Thymus (tissue), 11 donors: Measurements from ENCODE around the gene PER2. TPM values are rescaled to one million over a fixed set of nuclear protein-coding genes. Genes with fewer than 3 reads are reported as not detected.

Source experiments
- DNase-seq, 9 donors: peaks; one replicate each; pipeline ENCODE4 v3.0.0-alpha.2; 2013; ENCODE audit warnings: low spot score in 9 of 9, low read depth in 6 of 9, missing footprints in 1 of 9
- H3K27ac ChIP-seq, 2 donors: one replicate each; pipeline ENCODE4 v1.5.1; 2013; ENCODE audit warnings: control low read depth in 1 of 2, low read depth in 1 of 2, low read length in 1 of 2, mild to moderate bottlenecking in 1 of 2, moderate library complexity in 1 of 2
- H3K27me3 ChIP-seq, 2 donors: one replicate each; pipeline ENCODE4 v1.5.1; 2013; ENCODE audit warnings: low read length in 1 of 2; ENCODE audit not compliant: control insufficient read depth in 2 of 2, insufficient read depth in 1 of 2
- H3K36me3 ChIP-seq, 2 donors: one replicate each; pipeline ENCODE4 v1.5.1; 2013; ENCODE audit warnings: low read length in 1 of 2, mild to moderate bottlenecking in 1 of 2, moderate library complexity in 1 of 2; ENCODE audit not compliant: control insufficient read depth in 2 of 2, insufficient read depth in 2 of 2
- H3K4me1 ChIP-seq, 2 donors: one replicate each; pipeline ENCODE4 v1.5.1; 2013; ENCODE audit warnings: low read length in 2 of 2; ENCODE audit not compliant: control insufficient read depth in 2 of 2, insufficient read depth in 2 of 2
- H3K4me3 ChIP-seq, 2 donors: one replicate each; pipeline ENCODE4 v1.5.1; 2013; ENCODE audit warnings: low read length in 2 of 2, control low read depth in 1 of 2, mild to moderate bottlenecking in 1 of 2
- H3K9me3 ChIP-seq, 2 donors: one replicate each; pipeline ENCODE4 v1.5.1; 2013; ENCODE audit warnings: low read length in 1 of 2, mild to moderate bottlenecking in 1 of 2; ENCODE audit not compliant: control insufficient read depth in 2 of 2, insufficient read depth in 1 of 2
- whole genome bisulfite sequencing: extraction: QIAGEN DNeasy Blood & Tissue Kit; methylation state at CpG from one replicate; pipeline ENCODE4 v1.1.7; 2013; 5-methylcytosine and 5-hydroxymethylcytosine counted together
- polyA plus RNA-seq: library from polyadenylated mRNA; stranded (reverse); fragments of 200-250 nt; gene quantifications from one replicate; pipeline ENCODE4 v1.2.3, GENCODE V29; 2013
- total RNA-seq: library from RNA; stranded (reverse); fragments of 120-200 nt; gene quantifications from one replicate; pipeline ENCODE4 v1.2.4, GENCODE V29; 2013
- donor health status: healthy.

Gene PER2
- total and polyA plus RNA-seq, 2 donors: 3.0 to 5.6 TPM

- H3K27ac ChIP-seq: no peak overlapping the region
- no peak overlapping the region for H3K4me3 ChIP-seq
- H3K36me3 ChIP-seq: no peaks in the 10 kb centered on the region
- H3K4me1 ChIP-seq: no peaks in the 10 kb centered on the region
- H3K9me3 ChIP-seq: no peaks in the 10 kb centered on the region
- WGBS: 93% methylated on average over 12 of the region's 12 CpGs
- H3K27me3 ChIP-seq: peaks cover 0 to 11% of the 10 kb centered on the region in 2 donors
- no peak for DNase-seq
These were observed 16.9 kb upstream of the PER2 start for GRCh38 chr2:238305092-238305862.

DNA sequence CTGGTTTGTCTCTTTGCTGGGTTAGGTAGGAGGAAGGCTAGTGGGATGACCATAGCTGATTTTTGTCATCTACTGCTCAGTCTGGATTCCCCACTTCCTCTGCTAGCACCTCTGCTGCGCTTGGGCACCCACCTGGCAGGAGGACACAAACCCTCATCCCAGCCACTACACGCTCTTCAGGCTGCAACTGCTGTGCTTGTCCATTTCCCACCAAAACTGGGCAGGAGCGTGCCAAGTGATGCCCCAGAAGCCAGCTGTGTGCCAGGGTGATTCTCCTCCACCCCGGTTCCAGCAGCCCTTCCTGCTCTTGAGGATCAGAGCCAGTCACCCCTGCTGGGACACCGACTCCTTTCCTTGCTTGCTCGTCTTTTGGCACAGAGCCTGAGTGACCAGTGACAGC is 15.7 kb upstream of the PER2 start:
- Histone ChIP-seq H3K27ac (no peak overlapping the region), H3K9me3 (no peaks in the 10 kb centered on the region), H3K27me3 (peaks cover 0 to 14% of the 10 kb centered on the region in 2 donors), H3K4me1 (no peaks in the 10 kb centered on the region), H3K4me3 (no peak overlapping the region), H3K36me3 (no peaks in the 10 kb centered on the region)
- 94% methylated on average over 6 of the region's 6 CpGs for WGBS
- no peak for DNase-seq

DNA sequence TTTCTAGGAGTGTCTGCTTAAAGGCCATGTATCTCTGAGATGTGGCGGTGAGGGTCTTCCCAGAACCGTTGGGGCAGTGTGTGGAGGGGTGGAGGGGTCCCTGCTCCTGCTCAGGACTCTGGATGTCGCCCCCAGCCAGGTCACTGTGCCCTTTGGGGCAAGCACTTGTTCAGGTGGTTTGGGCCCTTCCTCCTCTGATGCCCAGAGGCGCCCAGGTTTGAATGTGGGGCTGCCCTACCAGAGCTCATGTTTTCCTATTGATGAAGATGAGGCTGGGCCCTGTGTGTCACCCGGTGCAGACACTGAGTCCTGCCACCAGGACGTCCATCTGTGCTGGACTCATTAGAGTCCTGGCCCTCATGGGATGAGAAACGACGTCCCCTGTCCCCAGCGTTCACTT is 14.3 kb upstream of the PER2 start:
- Histone ChIP-seq H3K27ac (no peak overlapping the region), H3K9me3 (no peaks in the 10 kb centered on the region), H3K27me3 (peaks cover 0 to 14% of the 10 kb centered on the region in 2 donors), H3K4me1 (no peaks in the 10 kb centered on the region), H3K4me3 (no peak overlapping the region), H3K36me3 (no peaks in the 10 kb centered on the region)
- WGBS: 94% methylated on average over 9 of the region's 9 CpGs
- DNase-seq: no peak

GRCh38 chr2:238302087-238302486 is 13.7 kb upstream of the PER2 start:
- Histone ChIP-seq H3K9me3 (no peaks in the 10 kb centered on the region), H3K27me3 (peaks cover 0 to 16% of the 10 kb centered on the region in 2 donors), H3K36me3 (no peaks in the 10 kb centered on the region), H3K27ac (no peak overlapping the region), H3K4me3 (no peak overlapping the region), H3K4me1 (no peaks in the 10 kb centered on the region)
- WGBS: 88% methylated on average over 3 of the region's 3 CpGs
- no peak for DNase-seq

GRCh38 chr2:238299803-238300202 is 11.4 kb upstream of the PER2 start:
- Histone ChIP-seq H3K27me3 (peaks cover 0 to 27% of the 10 kb centered on the region in 2 donors), H3K36me3 (no peaks in the 10 kb centered on the region), H3K4me1 (no peaks in the 10 kb centered on the region), H3K27ac (no peak overlapping the region), H3K4me3 (no peak overlapping the region), H3K9me3 (no peaks in the 10 kb centered on the region)
- DNase-seq: no peak
- 93% methylated on average over 7 of the region's 7 CpGs for WGBS

GRCh38 chr2:238296638-238297457 is 8.4 kb upstream of the PER2 start:
- 86% methylated on average over 23 of the region's 24 CpGs for WGBS
- Histone ChIP-seq H3K4me3 (no peak overlapping the region), H3K9me3 (no peaks in the 10 kb centered on the region), H3K36me3 (no peaks in the 10 kb centered on the region), H3K27ac (no peak overlapping the region), H3K27me3 (peaks cover 0 to 23% of the 10 kb centered on the region in 2 donors), H3K4me1 (no peaks in the 10 kb centered on the region)
- no peak for DNase-seq

GRCh38 chr2:238295144-238296112 is 7.0 kb upstream of the PER2 start:
- Histone ChIP-seq H3K4me3 (no peak overlapping the region), H3K27me3 (peaks cover 0 to 26% of the 10 kb centered on the region in 2 donors), H3K9me3 (no peaks in the 10 kb centered on the region), H3K4me1 (no peaks in the 10 kb centered on the region), H3K36me3 (no peaks in the 10 kb centered on the region), H3K27ac (no peak overlapping the region)
- WGBS: 87% methylated on average over 20 of the region's 21 CpGs
- DNase-seq: no peak

GRCh38 chr2:238294393-238295143 is 6.2 kb upstream of the PER2 start:
- WGBS: 94% methylated on average over 17 of the region's 17 CpGs
- H3K4me3 ChIP-seq: no peak overlapping the region
- H3K36me3 ChIP-seq: no peaks in the 10 kb centered on the region
- peaks cover 0 to 6% of the 10 kb centered on the region in 2 donors for H3K4me1 ChIP-seq
- no peak for DNase-seq
- H3K27me3 ChIP-seq: peaks cover 0 to 25% of the 10 kb centered on the region in 2 donors
- no peak overlapping the region for H3K27ac ChIP-seq
- H3K9me3 ChIP-seq: no peaks in the 10 kb centered on the region
